BE2C (cell line): ENCODE results near the gene AGBL1.

Source experiments
- DNase-seq: peaks from one replicate; pipeline ENCODE4 v3.0.0-alpha.2; 2020
- H3K27me3 ChIP-seq: fragments of 250-450 bp; sonication (Bioruptor Pico); 2 replicates; pipeline ENCODE4 v1.5.1; 2020; ENCODE audit warnings: mild to moderate bottlenecking
- H3K36me3 ChIP-seq: fragments of 250-450 bp; sonication (Bioruptor Pico); 2 replicates; pipeline ENCODE4 v1.5.1; 2020; ENCODE audit warnings: mild to moderate bottlenecking
- H3K4me1 ChIP-seq: fragments of 250-450 bp; sonication (Bioruptor Pico); 2 replicates; pipeline ENCODE4 v1.5.1; 2020
- H3K4me3 ChIP-seq: 2 replicates; pipeline ENCODE4 v1.5.1; 2011; ENCODE audit warnings: low read depth, low read length
- H3K9me3 ChIP-seq: fragments of 250-450 bp; sonication (Bioruptor Pico); 2 replicates; pipeline ENCODE4 v1.5.1; 2020
- CTCF ChIP-seq: IDR thresholded peaks from 2 replicates; pipeline ENCODE4 v1.5.1; 2012; ENCODE audit warnings: mild to moderate bottlenecking, low read depth, low read length

Gene AGBL1

GRCh38 chr15:86333819-86334218 is 254.1 kb downstream of the AGBL1 start:
- Histone ChIP-seq H3K4me3 (no peak overlapping the region), H3K27me3 (no peaks in the 10 kb centered on the region), H3K4me1 (no peaks in the 10 kb centered on the region), H3K9me3 (no peaks in the 10 kb centered on the region), H3K36me3 (no peaks in the 10 kb centered on the region)
- no peak for DNase-seq
- no peak for TF ChIP-seq CTCF

- Histone ChIP-seq H3K36me3 (no peaks in the 10 kb centered on the region), H3K4me1 (no peaks in the 10 kb centered on the region), H3K27me3 (no peaks in the 10 kb centered on the region), H3K9me3 (no peaks in the 10 kb centered on the region), H3K4me3 (no peak overlapping the region)
- DNase-seq = no peak
- no peak for TF ChIP-seq CTCF
Measured at GRCh38 chr15:86336051-86336788, 256.5 kb downstream of the AGBL1 start.

GRCh38 chr15:86337071-86337470 is 257.4 kb downstream of the AGBL1 start:
- Histone ChIP-seq H3K4me1 (no peaks in the 10 kb centered on the region), H3K36me3 (no peaks in the 10 kb centered on the region), H3K9me3 (no peaks in the 10 kb centered on the region), H3K4me3 (no peak overlapping the region), H3K27me3 (no peaks in the 10 kb centered on the region)
- TF ChIP-seq CTCF = no peak
- no peak for DNase-seq

- H3K4me1 ChIP-seq = no peaks in the 10 kb centered on the region
- no peaks in the 10 kb centered on the region for H3K27me3 ChIP-seq
- TF ChIP-seq CTCF = no peak
- H3K9me3 ChIP-seq = no peaks in the 10 kb centered on the region
- H3K36me3 ChIP-seq = no peaks in the 10 kb centered on the region
- no peak for DNase-seq
- H3K4me3 ChIP-seq = no peak overlapping the region
Measured at GRCh38 chr15:86347245-86347644, 267.6 kb downstream of the AGBL1 start.

GRCh38 chr15:86349565-86349964 is 269.9 kb downstream of the AGBL1 start:
- Histone ChIP-seq H3K4me1 (no peaks in the 10 kb centered on the region), H3K9me3 (no peaks in the 10 kb centered on the region), H3K36me3 (no peaks in the 10 kb centered on the region), H3K4me3 (no peak overlapping the region), H3K27me3 (no peaks in the 10 kb centered on the region)
- no peak for TF ChIP-seq CTCF
- no peak for DNase-seq

GRCh38 chr15:86353213-86353612 is 273.5 kb downstream of the AGBL1 start:
- Histone ChIP-seq H3K27me3 (no peaks in the 10 kb centered on the region), H3K4me1 (no peaks in the 10 kb centered on the region), H3K4me3 (no peak overlapping the region), H3K36me3 (no peaks in the 10 kb centered on the region), H3K9me3 (no peaks in the 10 kb centered on the region)
- DNase-seq = no peak
- TF ChIP-seq CTCF = no peak
